NCI-H1436 treated with DMSO at 0.1 percent for 48 hours (cell line): Measurements from ENCODE around the gene BPIFB6.

Experiments
- DNase-seq: peaks from one replicate; lab custom pipeline; 2025; lab: John Stamatoyannopoulos, UW

BPIFB6 gene

GRCh38 chr20:33015700-33016580 is 15.5 kb upstream of the BPIFB6 start:
- no peak for DNase-seq

GRCh38 chr20:33016581-33017109 is 14.8 kb upstream of the BPIFB6 start:
- DNase-seq, result no peak

GRCh38 chr20:33017542-33017941 is 13.9 kb upstream of the BPIFB6 start:
- no peak for DNase-seq

GRCh38 chr20:33018169-33018931 is 13.1 kb upstream of the BPIFB6 start:
- DNase-seq, result no peak

DNA sequence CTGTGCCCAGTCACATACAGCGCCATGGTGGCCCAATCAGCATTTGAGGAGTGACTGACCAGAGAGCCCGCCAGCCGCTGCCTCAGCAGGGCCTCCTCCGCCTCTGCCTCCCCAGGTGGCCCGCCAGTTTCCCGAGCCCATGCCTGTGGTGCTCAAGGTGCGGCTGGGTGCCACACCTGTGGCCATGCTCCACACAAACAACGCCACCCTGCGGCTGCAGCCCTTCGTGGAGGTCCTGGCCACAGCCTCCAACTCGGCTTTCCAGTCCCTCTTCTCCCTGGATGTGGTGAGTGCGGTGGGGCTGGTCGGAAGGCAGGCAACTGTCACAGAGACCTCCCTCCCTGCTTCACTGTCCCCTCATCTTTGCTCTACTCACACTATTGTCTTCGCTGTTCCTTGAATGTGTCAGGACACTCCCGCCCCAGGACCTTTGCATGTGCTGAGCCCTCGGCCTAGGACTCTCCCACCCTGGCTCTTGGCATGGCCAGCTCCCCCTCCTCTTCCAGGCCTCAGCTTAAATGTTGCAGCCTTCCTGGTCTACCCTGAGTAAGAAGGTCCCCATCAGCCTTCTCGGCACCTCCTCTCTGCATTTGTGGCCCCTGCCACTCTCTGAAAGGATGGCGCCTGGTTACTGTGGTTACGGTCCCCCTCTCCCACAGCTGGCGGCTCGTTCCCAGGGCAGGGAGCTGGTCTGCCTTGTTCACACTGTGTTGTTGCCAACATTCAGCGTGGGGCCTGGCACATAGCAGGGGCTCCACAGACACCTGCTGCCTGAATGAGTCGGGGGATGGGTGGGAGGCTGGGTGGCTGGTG is 11.8 kb upstream of the BPIFB6 start:
- DNase-seq, result no peak

GRCh38 chr20:33020278-33021161 is 10.9 kb upstream of the BPIFB6 start:
- no peak for DNase-seq

GRCh38 chr20:33021879-33022278 is 9.6 kb upstream of the BPIFB6 start:
- DNase-seq, result no peak

DNA sequence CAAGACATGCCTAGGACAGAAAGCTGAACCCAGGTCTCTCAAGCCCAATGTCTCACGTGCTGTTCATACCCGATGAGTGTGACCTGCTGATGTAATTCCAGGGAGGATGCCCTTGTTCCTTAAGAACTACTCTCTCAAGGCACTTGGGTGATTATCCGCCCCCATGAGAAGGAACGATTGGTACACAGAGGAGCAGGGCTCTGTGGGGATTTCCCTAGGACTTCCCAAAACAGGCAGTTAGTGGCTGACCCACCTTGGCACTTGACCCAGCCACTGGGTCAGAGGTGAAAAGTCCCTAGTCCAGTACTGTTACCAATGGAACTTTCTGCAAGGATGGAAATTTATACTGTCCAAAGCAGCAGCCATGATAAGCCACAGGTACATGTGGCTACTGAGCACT is 9.2 kb upstream of the BPIFB6 start:
- no peak for DNase-seq

- no peak for DNase-seq
Measured at GRCh38 chr20:33022694-33023438, 8.6 kb upstream of the BPIFB6 start.

GRCh38 chr20:33023439-33024242 is 7.8 kb upstream of the BPIFB6 start:
- no peak for DNase-seq

- DNase-seq, result no peak
Measured at GRCh38 chr20:33024243-33024560, 7.2 kb upstream of the BPIFB6 start.

- no peak for DNase-seq
Measured at GRCh38 chr20:33024609-33025317, 6.7 kb upstream of the BPIFB6 start.

- no peak for DNase-seq
Measured at GRCh38 chr20:33025318-33025876, 6.1 kb upstream of the BPIFB6 start.

GRCh38 chr20:33026072-33026778 is 5.2 kb upstream of the BPIFB6 start:
- no peak for DNase-seq

DNA sequence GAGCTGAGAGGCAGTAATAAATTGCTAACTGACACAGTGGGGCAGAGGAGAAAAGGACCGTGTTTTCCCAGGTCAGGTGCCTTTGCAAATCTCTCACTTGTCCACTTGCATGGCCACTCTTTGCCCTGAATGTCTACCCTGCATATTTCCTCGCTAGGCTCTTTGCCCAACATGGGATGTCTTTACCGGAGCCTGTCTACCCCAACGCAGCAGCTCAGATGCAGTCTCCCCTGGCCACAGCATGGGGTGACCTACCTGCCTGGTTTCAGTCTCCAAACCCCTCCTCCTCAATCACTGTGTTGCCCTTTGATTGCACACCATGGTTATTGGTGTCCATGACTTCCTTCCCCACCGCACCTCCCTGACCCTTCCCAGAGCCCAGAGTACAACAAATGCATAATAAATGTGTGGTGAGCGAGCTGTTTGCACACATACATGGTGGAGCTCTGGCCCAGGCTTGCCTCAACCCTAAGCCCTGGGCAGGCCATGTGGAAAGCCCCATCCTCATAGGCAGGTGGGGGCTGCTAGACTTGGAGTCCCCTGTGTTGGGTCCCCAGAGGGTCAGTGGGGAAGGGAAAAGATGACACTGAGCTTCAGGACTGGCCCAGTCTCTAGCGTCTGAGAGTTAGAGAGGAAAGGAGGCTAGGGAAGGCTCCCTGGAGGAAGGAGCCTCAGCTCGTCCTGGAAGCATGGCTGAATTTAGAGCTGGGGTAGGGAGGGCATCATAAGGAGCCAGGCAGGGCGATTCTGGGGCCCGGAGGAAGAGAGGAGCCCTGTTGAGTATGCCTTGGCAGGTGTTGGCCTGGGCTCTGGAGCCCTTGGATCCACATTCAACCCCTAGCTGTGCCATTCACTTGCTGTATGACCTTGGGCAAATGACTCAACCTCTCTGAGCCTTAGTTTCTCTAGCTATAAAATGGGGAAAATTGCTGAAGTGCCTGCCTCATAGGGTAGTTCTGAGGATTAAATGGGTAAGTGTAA is 4.4 kb upstream of the BPIFB6 start:
- DNase-seq, result no peak

GRCh38 chr20:33027769-33028751 is 3.4 kb upstream of the BPIFB6 start:
- DNase-seq, result no peak
